Measurements from ENCODE around the gene RASGRF2. TPM values are rescaled to one million over a fixed set of nuclear protein-coding genes. Genes with fewer than 3 reads are reported as not detected.
"Not testable (repeated sequence)": the region's sequence is repeated elsewhere in the genome, so short reads cannot be mapped to it uniquely, and the experiment has no call there.

RASGRF2 gene
- total RNA-seq, 1 experiment from 2014 or later: under 0.01 TPM

GRCh38 chr5:81068063-81068462 lies 107.9 kb downstream of the RASGRF2 start:
- DNase-seq (ENCODE audit: low read depth): no peak

- no peak for DNase-seq (ENCODE audit: low read depth)
These were observed 108.5 kb downstream of the RASGRF2 start for GRCh38 chr5:81068635-81069034.

- no peak for DNase-seq (ENCODE audit: low read depth)
These were observed 109.8 kb downstream of the RASGRF2 start for GRCh38 chr5:81069990-81070389.

- no peak for DNase-seq (ENCODE audit: low read depth)
These were observed 110.5 kb downstream of the RASGRF2 start for GRCh38 chr5:81070571-81071255.

GRCh38 chr5:81075041-81075440 lies 114.9 kb downstream of the RASGRF2 start:
- no peak for DNase-seq (ENCODE audit: low read depth)

GRCh38 chr5:81077105-81077504 lies 116.9 kb downstream of the RASGRF2 start:
- DNase-seq (ENCODE audit: low read depth): no peak

GRCh38 chr5:81078930-81079329 lies 118.8 kb downstream of the RASGRF2 start:
- DNase-seq (ENCODE audit: low read depth): no peak

- DNase-seq (ENCODE audit: low read depth): no peak
These were observed 120.8 kb downstream of the RASGRF2 start for GRCh38 chr5:81080809-81081460.

GRCh38 chr5:81081461-81081835 lies 121.3 kb downstream of the RASGRF2 start:
- DNase-seq (ENCODE audit: low read depth): no peak

- no peak for DNase-seq (ENCODE audit: low read depth)
These were observed 126.7 kb downstream of the RASGRF2 start for GRCh38 chr5:81086881-81087281.

GRCh38 chr5:81091199-81091598 lies 131.0 kb downstream of the RASGRF2 start:
- no peak for DNase-seq (ENCODE audit: low read depth)

- no peak for DNase-seq (ENCODE audit: low read depth)
These were observed 133.5 kb downstream of the RASGRF2 start for GRCh38 chr5:81093536-81094196.

GRCh38 chr5:81095835-81096234 lies 135.7 kb downstream of the RASGRF2 start:
- no peak for DNase-seq (ENCODE audit: low read depth)

GRCh38 chr5:81097713-81098112 lies 137.6 kb downstream of the RASGRF2 start:
- no peak for DNase-seq (ENCODE audit: low read depth)

GRCh38 chr5:81105261-81105877 lies 145.2 kb downstream of the RASGRF2 start:
- no peak for DNase-seq (ENCODE audit: low read depth)

GRCh38 chr5:81115261-81115660 lies 155.1 kb downstream of the RASGRF2 start:
- DNase-seq (ENCODE audit: low read depth): no peak

GRCh38 chr5:81117566-81117965 lies 157.4 kb downstream of the RASGRF2 start:
- DNase-seq (ENCODE audit: low read depth): no peak

GRCh38 chr5:81121273-81121672 lies 161.1 kb downstream of the RASGRF2 start:
- DNase-seq (ENCODE audit: low read depth): no peak

GRCh38 chr5:81121836-81122630 lies 161.9 kb downstream of the RASGRF2 start:
- no peak for DNase-seq (ENCODE audit: low read depth)

- not testable (repeated sequence) for DNase-seq (ENCODE audit: low read depth)
These were observed 164.5 kb downstream of the RASGRF2 start for GRCh38 chr5:81124689-81125088.

- no peak for DNase-seq (ENCODE audit: low read depth)
These were observed 165.8 kb downstream of the RASGRF2 start for GRCh38 chr5:81125959-81126358.

- no peak for DNase-seq (ENCODE audit: low read depth)
These were observed 168.3 kb downstream of the RASGRF2 start for GRCh38 chr5:81128416-81128815.
